Hippocampal formation (tissue), 2 donors: ENCODE data around the gene STRBP.
"Not testable (repeated sequence)": the region's sequence is repeated elsewhere in the genome, so short reads cannot be mapped to it uniquely, and the experiment has no call there.

Experiments
- DNase-seq, 2 donors: peaks; one replicate each; lab custom pipeline; 2025; lab: John Stamatoyannopoulos, UW

The STRBP gene

DNA sequence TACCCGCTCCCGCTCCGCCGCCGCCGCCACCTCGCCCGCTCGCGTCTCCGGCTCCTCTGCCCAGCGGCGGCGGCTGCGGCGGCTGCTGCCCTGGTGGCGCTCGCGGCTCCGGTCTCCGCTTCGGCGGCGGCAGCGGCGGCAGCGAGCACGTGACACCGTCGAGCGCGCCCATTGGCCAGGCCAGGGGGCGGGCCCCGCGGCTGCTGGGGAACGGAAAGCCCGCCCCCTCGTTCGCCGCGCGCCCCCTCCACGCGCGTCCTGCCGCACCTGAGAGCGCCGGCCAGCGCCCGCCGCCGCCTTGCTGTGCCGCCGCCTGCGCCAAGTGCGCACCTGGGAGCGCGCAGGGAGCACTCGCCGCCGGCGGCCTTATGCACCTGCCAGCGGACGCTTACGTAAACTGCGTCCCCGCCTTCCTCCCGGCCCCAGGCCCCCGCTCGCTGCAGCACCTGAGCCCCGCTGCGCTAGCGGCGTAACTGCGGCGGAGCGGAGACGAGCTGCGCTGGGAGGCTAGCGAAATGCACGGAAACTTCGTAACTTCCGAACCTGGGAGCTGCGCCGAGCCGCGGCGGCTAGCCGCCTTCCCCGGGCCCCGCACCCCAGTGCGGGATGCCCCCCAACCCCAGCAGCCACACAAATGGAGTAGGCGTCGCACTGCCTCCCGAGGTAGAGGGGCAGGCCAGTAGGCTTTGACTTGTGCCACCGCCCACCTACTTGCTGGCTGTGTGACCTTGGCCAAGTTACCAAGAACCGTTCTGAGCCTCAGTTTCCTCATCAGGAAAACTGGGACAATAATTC is at the start of gene STRBP:
Gene STRBP (minus strand): TSS at position 122 of the 795 bp plus-strand sequence. CDS start 84,452 bp downstream, outside the sequence.
- DNase-seq: peak; percentile 87

DNA sequence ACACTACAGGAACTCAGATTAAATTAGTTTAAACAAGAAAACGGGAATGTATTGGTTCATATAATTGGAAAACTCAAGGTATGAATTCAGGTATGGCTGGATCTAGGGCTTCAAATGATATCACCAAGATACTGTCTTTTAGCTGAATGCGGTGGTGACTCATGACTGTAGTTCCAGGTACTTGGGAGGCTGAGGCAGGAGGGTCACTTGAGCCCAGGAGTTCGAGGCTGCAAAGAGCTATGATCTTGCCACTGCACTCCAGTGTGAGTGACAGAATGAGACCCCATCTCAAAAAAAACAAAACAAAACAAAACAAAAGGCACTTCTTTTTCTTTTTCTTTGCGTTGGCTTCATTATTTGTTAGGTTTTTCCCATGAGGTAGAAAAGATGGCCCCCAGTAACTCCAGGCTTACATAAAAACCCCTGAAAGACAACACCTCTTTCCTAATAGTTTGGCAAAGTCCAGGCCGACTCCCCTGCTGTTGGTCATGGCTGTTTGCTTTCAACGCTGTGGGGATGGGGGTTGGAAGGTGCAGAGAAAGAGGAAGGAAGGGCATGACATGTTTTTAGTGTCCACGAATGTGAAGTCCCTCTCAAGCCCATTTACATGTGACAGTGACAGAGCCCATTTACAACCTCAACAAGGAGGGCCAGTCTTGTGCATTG is 47.8 kb upstream of the STRBP start:
- no peak for DNase-seq

DNA sequence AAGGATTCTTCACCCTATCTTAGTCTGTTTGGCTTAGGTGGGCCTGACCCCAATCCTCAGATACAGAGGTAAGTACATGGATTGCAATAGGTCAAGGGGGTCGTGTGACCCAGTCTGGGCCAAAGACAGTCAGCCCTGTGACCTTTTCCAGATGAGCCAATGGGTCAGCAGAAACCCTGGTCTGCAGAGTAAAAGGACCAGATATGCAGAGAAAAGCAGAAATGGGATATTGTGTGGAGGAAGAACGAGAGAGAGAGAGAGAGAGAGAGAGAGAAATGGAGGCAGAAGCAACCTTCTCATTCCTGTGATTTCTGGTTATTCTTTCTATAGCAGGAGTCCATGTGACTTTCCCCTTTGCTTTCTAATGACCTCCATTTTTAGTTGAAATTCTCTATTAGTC is 47.2 kb upstream of the STRBP start:
- DNase-seq: no peak

DNA sequence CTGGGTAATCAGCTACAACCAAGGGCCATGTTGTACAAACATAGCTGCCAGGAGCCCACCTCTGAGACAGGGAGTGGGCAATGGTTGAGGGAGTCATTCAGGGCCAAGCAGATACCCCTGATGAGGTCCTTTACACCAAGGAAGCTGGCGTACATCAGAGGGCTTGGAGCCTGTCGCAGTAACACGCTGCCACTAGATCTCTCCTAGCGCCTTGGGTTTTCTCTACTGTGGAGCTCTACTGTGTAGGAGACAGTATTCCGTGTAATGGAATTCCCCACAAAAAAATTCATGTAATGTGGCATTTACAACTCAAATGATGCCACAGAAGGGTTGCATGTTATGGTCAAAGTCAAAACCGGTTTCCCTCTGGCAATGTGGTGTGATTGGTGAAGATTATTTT is 46.2 kb upstream of the STRBP start:
- no peak for DNase-seq

DNA sequence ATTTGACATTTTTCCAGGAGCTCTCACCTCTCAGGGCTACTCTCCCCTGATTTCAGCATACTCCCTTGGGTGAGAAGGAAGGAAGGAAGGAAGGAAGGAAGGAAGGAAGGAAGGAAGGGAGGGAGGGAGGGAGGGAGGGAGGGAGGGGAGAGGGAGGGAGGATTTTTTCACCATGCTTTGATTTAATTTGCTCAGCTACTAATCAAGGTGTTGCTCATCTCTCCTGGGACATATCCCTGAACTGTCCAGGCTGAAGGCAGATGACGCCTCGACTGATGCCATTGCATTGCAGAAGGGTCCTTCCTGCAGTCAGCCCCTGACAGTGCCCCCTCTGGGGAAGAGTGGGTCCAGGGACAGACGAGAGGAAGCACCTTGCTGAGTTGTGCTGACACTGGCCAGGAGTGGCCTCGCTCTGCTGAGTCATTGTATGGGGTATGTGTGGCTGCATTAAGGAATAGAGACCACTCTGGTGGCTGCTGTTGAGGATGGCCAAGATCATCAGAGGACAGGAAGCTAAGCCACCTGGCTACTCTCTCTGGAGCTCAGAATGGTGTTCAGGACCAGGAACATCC is 44.0 kb upstream of the STRBP start:
- no peak for DNase-seq

DNA sequence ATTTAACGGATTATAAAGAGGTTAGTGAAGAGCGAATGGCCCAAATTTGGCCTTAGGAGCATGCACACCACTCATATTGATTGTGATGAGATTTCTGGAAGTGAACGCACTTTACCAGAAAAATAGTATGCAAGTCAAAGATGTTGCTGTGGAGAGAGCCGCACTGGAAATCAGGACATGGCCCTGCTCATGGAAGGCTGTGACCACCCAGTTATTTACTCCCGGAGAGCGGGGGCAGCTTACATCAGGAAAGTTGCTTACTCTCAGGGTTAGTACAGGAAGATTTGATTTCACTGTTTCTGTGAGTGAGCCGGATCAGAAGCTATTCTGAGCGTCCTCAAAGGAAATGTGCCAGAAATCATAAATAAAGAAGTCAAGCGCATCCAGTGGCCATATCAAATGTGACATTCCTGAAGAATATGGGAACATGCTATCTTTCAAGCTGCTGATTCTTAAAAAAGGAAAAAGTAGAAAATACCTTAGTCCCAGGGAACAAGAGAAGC is 42.9 kb upstream of the STRBP start:
- no peak for DNase-seq

DNA sequence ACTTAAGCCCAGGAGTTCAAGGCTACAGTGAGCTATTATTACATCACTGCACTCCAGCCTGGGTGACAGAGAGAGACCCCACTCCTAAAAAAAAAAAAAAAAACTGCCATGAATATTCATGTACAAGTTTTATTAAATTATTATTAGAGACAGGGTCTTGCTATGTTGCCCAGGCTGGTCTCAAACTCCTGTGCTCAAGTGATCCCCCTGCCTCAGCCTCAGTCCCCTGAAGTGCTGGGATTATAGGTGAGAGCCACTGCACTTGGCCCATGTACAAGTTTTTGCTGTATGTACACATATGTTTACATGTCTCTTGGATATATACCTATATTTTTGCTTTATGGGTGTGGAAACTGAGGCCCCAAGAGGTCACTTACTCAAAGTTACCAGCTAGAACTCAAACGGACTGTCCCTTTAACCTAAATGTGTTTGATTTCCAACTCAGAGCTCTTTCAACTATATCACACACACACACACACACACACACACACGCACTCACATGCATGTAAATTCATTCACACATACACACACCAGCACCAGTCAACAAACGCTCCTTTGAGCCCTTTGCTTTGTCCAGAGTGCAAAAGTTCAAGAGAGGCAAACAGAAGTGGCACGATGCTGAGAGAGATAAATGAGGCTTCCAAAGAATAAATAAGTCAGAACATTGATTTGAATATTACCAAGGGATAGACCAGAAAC is 42.3 kb upstream of the STRBP start:
- no peak for DNase-seq

DNA sequence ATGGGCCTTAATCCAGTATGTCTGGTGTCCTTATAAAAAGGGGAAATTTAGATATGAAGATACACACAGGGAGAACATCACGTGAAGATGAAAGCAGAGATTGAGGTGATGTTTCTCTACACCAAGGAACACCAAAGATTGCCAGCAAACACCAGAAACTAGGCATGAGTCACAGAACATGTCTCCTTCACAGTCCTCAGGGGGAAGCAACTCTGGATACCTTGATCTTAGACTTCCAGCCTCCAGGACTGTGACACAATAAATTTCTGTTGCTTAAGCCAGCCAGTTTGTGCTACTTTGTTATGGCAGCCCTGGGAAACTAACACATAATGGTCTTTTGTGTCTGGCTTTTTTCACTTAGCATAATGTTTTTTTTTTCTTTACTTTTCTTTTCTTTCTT is 41.2 kb upstream of the STRBP start:
- DNase-seq: no peak

DNA sequence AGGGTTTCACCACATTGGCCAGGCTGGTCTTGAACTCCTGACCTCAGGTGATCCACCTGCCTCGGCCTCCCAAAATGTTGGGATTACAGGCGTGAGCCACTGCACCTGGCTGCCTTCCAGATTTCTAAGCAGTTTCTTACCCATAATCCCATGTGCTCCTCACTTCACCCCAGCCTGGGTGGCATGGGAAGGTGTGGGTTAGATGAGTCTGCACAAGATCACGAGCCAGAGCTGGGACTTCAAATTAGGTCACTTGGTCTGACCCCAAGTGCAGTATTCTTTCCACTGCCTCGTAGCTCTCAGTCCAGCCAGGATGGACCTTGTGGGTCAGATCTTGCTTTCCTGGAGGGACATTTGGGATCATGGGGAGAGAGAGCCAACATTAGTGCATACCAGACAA is 37.5 kb upstream of the STRBP start:
- DNase-seq: no peak

DNA sequence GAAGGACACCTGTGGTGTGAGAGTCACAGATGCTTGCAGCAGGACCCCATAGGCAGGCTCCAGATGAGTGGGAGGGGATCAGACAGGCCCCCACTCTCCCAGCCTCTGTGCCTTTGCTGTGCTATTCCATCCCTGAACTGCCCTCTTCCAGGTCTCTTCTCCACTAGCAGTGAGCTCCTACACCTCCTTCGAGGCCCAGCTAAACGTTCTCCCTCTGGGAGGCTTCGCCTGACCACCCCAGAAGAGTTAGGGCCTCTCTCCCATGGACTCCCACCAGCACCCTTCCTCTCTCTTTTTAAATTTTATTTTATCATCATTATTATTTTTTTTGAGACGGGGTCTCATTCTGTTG is 35.9 kb upstream of the STRBP start:
- no peak for DNase-seq

DNA sequence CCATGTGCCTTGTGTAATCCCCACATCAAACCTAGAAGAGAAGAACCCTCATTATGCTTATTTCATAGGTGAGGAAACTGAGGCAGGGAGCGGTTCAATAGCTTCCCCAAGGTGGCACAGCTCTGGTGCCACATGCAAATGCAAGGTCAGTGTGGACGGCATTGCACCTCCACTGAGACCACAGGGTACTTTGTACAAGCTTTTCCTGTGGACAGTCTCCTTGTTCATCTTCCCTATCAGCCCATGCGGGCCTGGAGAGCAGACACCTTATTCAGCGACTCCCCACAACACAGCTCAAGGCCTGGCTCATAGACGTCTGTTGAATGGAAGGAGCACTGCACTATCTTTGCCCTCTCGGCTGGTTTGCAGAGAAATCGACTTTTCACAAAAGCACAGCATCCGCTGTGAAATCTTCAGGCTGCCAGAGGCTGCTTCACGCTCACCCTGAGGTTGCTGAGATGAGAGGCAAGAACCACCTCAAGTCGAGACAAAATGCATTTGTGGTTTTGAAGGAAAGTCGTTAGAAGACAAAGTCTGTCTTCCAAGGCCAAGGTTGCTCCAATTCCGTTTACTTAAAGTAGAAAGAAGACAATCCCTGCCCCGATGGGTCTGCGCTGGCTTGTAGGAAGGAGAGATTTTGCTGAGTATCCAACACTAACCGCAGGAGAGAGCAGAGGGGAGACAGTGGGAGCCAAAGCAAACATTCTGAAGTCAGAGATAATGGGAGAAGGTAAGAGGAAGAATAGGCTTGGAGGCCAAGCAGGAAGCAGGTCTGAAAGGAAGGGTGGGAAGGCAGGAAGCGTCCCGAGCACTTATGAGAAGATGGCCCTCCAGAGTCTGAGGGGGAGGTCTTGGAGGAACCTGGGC is 34.2 kb upstream of the STRBP start:
- DNase-seq: no peak

DNA sequence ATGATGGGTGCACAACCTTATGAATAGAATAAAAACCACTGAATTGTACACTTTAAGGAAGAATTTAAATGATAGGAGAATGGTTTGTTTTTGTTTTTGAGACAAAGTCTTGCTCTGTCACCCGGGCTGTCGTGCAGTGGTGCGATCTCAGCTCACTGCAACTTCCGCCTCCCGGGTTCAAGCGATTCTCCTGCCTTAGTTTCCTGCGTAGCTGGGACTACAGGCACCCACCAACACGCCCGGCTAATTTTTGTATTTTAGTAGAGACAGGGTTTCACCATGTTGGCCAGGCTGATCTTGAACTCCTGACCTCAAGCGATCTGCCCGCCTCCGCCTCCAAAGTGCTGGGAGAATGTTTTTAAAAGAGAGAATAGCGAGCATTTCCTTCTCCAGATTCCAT is 33.5 kb upstream of the STRBP start:
- not testable (repeated sequence) for DNase-seq

DNA sequence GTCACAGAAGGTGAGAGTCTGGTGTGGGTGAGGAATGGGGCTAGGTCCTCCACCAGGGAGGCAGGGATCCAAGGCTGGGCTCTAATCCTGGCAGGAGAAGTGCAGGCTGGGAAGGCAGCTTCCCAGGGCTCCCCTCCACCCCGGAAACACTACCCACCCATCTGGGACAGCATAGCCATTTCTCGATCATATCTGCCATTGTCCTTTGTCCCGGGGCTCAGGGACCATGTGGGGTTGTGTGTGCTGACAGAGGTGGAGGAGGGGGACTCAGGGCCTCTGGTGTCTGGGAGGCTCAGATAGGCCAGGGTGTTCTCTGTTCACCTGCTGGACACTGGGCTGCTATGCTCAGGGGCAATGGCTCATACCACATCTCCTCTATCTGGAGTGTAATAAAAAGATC is 32.2 kb upstream of the STRBP start:
- no peak for DNase-seq

DNA sequence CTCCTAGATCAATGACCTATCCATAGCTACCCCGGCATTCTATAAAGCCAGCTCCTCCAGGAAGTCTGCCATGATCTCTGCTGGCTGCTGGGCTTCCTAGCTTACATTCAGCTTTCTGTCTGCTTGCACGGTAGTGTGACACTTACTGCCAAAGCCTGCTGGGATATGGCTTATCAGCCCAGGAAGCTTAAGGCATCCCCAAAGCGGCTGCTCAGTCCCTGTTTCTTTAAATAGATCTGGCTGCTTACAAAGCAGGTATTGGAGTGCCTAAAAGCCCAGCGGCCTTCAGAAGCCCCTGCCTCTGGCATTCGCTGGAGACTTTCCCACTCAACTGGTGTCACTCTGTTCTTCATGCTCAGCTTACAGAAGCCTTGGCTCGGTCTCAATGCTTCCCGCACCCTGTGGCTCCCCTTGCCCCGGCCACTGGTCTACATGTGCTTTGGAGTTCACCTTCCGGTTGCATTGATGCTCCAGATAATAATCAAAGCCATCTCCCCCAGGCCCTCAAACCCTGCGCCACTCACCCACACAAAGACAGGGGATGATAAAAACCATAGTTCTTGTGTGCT is 31.3 kb upstream of the STRBP start:
- no peak for DNase-seq

DNA sequence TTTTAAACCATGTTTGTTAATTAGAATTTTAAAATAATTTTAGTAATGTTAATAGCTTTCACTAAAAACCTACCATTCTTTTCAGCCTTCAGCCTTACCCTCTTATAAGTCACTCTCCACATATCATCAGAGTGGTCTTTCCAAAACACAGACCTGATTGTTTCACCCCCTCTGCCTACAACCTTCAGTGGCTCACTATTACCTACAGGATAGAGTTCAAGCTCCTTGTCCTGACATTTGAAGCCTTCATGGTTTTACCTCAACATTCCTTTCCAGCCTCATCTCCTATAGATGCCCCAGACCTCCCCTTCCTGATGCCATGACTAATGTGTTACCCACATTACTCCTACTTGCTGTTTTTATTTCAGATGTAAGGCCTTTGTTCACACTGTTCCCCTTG is 27.8 kb upstream of the STRBP start:
- no peak for DNase-seq

DNA sequence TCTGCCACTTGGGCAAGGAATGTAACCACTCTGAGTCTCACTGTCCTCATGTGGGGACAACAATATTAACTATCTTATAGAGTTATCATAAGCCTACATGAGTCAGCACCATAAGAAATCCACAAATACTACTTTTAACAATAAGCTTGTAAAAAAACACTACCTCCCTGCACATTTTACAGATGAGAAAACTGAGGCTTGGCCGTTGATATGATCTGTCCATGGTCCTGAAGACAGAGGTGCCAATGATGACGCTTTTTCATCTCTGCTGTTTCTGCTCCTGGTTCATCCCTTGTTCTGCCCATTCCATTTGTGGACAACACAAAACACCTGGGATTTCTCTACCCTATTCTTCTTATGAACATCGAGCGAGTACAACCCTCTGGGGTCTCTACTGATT is 23.4 kb upstream of the STRBP start:
- DNase-seq: no peak

DNA sequence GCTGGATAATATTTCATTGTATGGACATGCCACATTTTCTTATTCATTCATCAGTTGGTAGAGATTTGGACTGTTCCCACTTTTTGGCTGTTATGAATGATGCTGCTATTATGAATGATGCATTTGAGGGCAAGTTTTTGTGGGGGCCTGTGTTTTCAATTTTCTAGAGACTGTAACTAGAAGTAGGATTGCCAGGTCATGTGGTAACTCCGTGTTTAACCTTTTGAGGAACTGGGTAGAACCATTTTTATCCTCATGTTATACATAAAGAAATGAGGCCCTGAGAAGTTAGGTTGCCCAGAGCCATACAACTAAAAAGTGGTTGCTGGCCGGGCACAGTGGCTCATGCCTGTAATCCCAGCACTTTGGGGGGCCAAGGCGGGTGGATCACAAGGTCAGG is 22.4 kb upstream of the STRBP start:
- DNase-seq: no peak

DNA sequence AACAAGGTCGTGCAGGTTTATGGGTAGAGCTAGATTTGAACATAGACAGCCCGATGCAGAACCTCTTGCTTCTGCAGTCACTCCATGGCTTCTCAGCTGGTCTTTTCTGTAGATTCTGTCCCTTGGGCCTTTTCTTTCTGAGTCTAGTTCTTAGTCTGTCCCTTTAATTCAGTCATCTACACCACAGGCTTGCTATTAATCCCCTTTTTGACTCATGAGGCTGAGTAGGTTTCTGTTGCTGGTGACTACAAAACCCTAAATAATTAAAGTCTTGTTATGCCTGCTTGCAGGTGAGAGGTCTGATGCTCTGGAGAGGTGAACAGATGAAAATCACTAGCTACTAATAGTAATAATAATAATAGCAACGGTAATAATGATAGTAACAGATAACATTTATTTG is 19.3 kb upstream of the STRBP start:
- DNase-seq: no peak

DNA sequence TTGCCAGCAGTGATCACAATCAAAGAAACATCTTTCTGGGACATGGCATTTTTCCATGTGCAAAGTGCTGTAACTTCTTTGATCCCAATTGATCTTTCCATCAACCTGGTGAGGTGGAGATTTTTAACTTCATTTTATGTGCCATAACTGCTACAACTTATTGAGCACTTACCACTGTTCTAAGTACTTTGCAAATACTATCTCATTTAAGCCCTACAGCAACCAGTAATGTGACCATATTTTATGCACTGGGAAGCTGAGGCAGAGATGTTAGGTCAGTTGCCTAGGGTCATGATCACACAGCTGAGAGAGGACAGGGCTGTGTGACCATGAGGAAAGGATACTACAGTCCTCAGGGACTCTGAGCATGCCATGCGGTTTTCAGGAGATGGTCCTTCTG is 17.9 kb upstream of the STRBP start:
- no peak for DNase-seq

DNA sequence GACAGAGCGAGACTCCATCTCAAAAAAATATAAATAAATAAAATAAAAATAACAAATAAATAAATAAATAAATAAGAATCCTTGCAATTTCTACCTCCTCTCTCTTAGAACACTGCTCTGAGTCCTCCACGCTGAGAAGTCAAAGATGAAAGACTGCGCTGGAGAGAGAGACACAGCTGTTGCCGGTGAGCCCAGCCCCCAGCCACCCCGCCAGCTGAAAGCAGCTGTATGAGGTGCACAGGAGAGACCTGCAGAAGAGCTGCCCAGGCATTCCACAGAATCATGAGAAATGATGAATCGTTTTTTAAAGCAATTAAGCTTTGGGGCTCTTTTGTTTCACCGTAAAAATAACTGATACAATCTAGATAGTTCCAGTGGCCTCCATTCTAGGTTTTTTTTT is 16.3 kb upstream of the STRBP start:
- DNase-seq: no peak

DNA sequence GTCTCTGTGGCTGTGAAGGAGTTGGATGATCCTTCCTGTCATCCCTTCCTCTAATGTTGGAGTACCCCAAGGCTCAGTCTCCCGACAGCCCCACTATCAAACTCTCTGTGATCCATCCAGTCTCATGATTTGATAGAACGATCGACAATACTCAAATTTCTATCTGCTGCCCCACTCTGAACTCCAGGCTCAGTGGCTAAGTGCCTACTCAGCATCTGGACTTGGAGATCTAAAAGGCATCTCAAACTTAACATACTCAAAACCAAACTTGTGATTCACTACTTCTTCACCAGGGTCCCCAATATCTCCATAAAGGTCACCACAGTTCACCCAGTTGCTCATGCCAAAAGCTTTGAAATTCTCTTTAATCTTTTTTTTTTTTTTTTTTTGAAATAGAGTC is 15.1 kb upstream of the STRBP start:
- no peak for DNase-seq
